Measurements from ENCODE around the gene METTL24. TPM values are rescaled to one million over a fixed set of nuclear protein-coding genes. Genes with fewer than 3 reads are reported as not detected.

METTL24 gene
- total and polyA plus RNA-seq, 2 of the 8 experiments (the other 6 are each of a cell fraction or from before 2014, with no cell fraction given) = 0.30 to 0.39 TPM

DNA sequence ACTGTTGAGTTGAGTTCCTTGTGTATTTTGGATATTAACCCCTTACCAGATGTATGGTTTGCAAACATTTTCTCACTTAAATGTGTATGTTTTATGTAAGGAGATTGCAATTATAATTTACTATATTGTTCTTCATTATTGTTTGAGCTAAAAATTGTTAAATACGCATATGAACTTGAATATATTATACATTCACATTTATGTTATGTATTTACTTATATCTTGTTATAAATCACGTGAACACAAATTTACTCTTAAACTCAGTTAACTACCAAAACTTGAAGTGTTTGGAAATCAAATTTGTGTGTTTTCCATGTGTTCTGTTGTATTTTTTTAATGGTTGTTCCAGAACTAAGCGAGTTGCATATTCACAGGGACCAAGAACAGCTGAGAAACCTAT is 159.6 kb downstream of the METTL24 start (continued):
- no peak for TF ChIP-seq MAFK (IDR thresholded peaks at IDR 0.05; ENCODE audit: low read depth, low read length)
- TF ChIP-seq POU5F1 (IDR thresholded peaks at IDR 0.05; ENCODE audit: low read depth, low read length) = no peak
